ENCODE results near the gene CA10. TPM values are rescaled to one million over a fixed set of nuclear protein-coding genes. Genes with fewer than 3 reads are reported as not detected.

The CA10 gene
- total RNA-seq, 2 donors from 2014 or later: not detected

DNA sequence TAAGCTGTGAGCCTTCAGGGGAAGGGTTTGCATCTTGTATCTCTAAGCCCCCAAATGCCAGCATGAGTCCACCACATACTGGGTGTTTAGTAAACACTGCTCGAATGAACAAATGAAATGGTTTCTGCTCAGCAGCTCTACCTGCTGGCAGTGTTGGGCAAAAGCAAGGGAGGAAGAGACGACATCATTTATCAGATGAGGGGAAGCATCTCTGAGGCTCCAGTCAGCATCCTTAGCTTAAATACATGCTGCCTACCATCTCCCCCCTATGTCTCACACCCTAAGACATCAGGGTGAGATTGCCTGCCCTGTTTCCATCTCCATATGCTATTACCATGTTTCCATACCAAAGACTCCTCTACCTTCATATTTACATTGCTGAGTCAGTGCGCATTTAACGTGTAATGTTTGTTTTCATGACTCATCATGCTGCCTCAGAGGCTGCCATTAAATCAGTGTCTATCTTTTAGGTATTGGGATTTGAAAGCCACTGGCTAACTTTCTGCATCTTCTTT lies 518.3 kb downstream of the CA10 start:
- Mint-ChIP-seq H3K27ac (peak overlapping the region in 1 of 2 donors; percentile 41), H3K36me3 (no peaks in the 10 kb centered on the region), H3K9me3 (no peaks in the 10 kb centered on the region)
- ATAC-seq (peak in 1 of 2 donors; percentile 38), DNase-seq (ENCODE audit: low spot score in 2 of 2) (peak in 1 of 2 donors; percentile 18)

DNA sequence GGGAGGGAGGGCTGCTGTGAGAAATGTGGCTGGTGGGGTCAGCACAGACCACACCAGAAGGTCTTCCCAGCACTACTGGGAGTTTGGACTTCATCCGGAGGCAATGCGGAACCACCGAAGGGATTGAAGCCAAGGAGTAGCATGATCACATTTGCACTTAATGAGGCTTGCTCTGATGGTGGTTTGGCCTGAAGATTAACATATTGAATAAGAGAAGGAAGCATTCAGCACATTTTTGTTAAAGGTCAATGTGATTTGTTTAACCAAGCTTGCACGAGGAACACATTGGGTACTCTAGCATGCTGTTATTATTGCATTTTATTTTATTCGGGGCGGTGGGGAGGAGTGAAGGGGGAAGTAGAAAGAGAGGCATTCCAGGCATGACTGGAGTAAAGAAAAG lies 519.5 kb downstream of the CA10 start:
- Mint-ChIP-seq H3K9me3 (no peaks in the 10 kb centered on the region), H3K27ac (no peak overlapping the region), H3K36me3 (no peaks in the 10 kb centered on the region)
- no peak for DNase-seq (ENCODE audit: low spot score in 2 of 2)
- no peak for ATAC-seq

DNA sequence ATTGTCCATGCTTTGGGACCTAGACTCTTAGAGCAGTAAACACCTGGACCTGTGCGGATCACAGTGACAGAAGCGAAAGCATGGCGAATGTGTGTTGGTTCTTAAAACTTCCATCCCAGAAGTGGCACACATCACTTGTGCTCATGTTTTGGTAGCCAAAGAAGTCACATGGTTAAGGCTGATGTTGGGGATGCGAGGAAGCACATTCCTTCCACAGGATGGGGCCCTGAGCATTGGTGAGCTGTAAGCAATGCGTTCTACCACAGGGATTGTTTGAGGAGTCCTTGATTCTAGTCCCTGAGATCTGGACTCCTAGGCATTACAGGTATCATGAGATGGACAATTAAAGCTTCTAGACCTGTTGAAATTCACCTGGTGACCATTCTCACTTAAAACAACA lies 522.2 kb downstream of the CA10 start:
- no peak for ATAC-seq
- H3K27ac Mint-ChIP-seq: no peak overlapping the region
- DNase-seq (ENCODE audit: low spot score in 2 of 2): no peak
- H3K36me3 Mint-ChIP-seq: no peaks in the 10 kb centered on the region
- H3K9me3 Mint-ChIP-seq: no peaks in the 10 kb centered on the region

DNA sequence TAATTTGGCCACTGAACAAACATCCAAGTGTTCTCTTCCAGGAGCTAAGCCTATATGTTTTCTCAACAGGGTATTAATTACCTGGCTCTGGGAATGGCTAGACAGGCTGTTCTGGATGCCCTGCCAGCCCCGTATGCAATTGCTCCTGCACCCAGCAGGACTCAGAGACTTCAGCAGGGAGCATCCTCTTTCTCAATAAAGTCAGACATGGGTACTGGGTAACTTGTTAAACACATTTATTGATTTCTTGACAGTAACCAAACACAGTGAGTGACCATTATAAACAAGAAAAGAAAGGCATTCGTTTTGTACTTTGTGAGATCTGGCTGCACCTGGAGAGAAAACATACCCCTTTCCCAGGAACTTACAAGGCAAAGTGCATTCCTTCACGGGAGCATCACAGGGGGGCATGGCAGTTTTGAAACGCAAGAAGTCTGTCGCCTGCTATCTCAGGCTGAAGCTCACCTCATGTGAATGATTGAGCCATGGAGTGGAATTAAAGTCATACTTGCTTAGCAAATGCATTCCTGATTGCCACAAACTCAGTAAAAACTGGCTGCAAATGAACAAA lies 528.3 kb downstream of the CA10 start:
- DNase-seq (ENCODE audit: low spot score in 2 of 2) (no peak), ATAC-seq (no peak)
- Mint-ChIP-seq H3K36me3 (no peaks in the 10 kb centered on the region), H3K27ac (no peak overlapping the region), H3K9me3 (no peaks in the 10 kb centered on the region)

DNA sequence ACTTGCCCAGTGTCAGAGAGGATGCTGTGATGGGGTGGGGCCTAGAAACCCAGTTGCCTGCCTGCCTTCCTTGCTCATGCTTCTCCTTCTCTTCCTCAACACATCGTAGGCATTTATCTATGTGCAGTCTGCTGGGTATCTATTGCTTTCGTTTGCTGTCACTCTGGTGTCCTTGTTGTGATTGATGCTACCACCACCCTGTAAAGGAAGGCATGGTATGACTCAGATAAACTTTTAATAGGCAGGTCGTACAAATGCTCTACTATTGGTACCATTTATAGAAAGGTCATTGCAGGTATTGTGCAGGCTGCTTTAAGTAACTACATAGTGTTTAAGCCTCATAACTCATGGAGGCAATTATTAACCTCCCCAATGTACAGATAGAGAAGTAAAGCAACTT lies 529.3 kb downstream of the CA10 start:
- DNase-seq (ENCODE audit: low spot score in 2 of 2) (no peak), ATAC-seq (no peak)
- H3K9me3 Mint-ChIP-seq: no peaks in the 10 kb centered on the region
- no peaks in the 10 kb centered on the region for H3K36me3 Mint-ChIP-seq
- no peak overlapping the region for H3K27ac Mint-ChIP-seq

DNA sequence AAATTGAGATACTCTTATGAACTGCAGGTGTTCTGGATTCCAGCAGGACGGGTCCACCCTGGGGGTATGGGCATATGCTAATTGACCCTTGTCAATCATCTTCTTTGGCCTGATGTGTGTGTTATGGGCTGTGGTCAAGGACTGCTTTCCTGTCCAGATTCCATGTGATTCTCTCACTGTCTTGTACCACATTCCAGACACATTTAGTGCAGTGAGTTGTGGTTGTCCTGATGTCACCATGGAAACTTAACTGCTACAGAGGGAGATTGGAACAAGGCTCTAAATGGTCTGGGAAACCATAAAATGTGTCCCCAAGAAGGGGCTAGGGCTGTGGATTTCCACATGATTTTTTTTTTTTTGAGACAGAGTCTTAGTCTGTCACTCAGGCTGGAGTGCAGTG lies 530.7 kb downstream of the CA10 start:
- peaks cover 0 to 6% of the 10 kb centered on the region in 2 donors for H3K36me3 Mint-ChIP-seq

DNA sequence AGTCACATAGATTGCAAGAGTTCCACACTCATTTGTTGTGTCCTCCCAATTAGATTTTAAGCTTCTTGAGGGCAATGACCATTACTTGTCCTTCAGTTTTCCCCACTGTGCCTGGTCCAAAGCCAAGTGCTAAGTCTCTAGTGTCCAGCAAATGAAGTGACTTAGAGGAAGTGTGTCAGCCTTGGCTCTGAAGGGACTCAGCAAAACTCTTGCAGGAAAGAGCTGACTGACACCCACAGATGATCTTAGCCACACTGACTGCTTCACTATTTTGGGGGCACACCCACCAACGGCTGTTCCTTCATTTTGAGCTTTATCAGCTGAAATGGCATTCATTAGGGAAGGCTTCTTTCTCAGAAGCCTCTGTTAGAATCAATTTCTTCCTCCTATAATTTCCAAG lies 540.0 kb downstream of the CA10 start:
- ATAC-seq: no peak
- DNase-seq (ENCODE audit: low spot score in 2 of 2): no peak
- no peaks in the 10 kb centered on the region for H3K9me3 Mint-ChIP-seq
- peaks cover 0 to 2% of the 10 kb centered on the region in 2 donors for H3K36me3 Mint-ChIP-seq
- H3K27ac Mint-ChIP-seq: no peak overlapping the region

More for the DNA sequence above, 530.7 kb downstream of the CA10 start:
- no peak overlapping the region for H3K27ac Mint-ChIP-seq
- DNase-seq (ENCODE audit: low spot score in 2 of 2) (no peak), ATAC-seq (no peak)
- no peaks in the 10 kb centered on the region for H3K9me3 Mint-ChIP-seq

DNA sequence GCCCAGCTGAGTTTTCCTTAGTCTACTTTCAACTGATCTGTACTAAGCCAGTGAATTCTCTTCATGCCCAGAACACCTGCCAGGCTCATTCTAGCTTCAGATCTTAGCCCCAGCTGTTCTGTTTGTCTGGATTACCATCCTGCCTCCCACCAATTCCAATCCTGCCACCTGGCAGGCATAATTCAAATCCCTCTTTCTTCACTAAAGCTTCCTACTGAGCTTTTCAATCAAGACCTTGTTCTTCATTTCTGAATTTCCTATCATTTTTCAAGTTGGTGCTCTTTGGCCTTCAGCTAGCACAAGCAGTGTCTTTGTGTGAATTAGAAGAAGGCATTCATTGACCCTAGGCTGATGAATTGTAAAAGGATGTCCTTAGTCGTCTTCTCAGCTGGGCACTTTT lies 540.5 kb downstream of the CA10 start:
- DNase-seq (ENCODE audit: low spot score in 2 of 2) (no peak), ATAC-seq (no peak)
- Mint-ChIP-seq H3K27ac (no peak overlapping the region), H3K36me3 (no peaks in the 10 kb centered on the region), H3K9me3 (no peaks in the 10 kb centered on the region)

DNA sequence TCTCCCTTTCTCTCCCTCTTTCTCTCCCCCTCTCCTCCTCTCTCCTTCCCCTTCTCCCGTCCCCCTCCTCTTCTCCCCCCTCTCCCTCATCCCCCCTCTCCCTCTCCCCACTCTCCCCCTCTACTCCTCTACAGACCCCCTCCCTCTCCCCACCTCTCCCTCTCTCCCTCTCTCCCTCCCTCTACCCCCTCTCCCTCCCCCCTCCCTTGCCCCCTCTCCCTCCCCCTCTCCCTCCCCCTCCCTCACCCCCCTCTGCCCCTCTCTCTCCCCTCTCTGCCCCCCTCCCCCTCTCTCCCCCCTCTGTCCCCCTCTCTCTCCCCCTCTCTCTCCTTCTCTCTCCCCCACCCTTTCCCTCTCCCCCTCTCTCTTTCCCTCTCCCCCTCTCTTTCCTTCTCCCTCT lies 545.3 kb downstream of the CA10 start:
- Mint-ChIP-seq H3K27ac (no peak overlapping the region), H3K36me3 (no peaks in the 10 kb centered on the region), H3K9me3 (no peaks in the 10 kb centered on the region)
- ATAC-seq (no peak), DNase-seq (ENCODE audit: low spot score in 2 of 2) (no peak)

DNA sequence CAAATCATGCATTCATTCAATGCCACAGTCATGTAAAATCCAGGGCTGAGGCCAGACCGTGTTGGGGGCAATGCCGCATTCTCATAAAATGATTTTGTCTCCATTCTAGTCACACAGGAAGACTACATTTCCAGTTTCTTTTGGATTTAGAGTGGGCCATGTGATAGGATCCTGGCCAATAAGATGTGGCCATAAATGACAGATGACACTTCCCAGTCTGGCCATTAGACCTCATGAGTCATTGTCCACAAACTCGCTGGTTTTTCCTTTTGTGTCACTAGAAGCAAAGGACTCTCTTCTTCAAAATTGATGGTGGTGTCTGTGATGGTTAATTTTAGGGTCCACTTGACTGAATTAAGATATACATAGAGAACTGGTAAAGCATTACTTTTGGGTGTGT lies 545.8 kb downstream of the CA10 start:
- Mint-ChIP-seq H3K9me3 (no peaks in the 10 kb centered on the region), H3K27ac (no peak overlapping the region), H3K36me3 (no peaks in the 10 kb centered on the region)
- ATAC-seq (no peak), DNase-seq (ENCODE audit: low spot score in 2 of 2) (no peak)

DNA sequence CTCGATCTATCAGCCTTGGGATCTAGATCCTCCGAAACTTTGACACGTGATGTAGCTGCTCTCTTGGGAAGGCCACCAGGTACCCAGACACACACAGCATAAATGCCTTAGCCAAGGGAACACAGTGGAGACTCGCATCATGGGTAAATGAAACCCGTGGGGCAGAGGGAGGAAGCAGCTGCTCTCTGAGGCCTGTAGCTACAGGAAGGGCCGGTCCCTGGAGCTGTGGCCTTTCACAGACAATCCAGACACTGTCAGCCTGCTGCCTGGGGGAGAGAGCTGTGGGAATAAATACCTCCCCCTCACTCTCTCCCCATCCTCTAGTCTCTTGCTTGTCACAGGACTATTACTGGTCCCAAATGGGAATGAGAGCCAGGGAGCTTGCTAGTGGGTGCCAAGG lies 546.9 kb downstream of the CA10 start:
- H3K36me3 Mint-ChIP-seq: no peaks in the 10 kb centered on the region
- no peak for ATAC-seq

DNA sequence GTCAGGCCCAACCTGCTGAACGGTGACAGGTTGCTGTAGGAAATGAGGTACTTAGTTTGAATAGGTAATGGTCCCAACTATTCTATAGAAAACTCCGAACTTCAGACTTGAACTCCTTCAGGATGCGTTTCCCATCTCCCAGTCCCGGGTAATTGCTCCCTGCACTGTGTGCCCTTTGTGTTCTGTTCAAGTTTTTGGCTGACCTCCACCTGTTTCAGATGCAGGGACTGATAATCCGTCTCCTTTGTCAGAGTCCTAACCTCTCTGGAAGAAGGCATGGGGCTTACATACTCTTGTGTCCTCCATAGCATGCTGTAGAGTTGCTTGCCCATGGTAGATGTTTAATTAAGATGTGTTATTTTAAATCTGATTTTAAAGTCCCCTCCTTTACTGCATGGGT lies 547.7 kb downstream of the CA10 start:
- ATAC-seq: no peak
- Mint-ChIP-seq H3K9me3 (no peaks in the 10 kb centered on the region), H3K27ac (no peak overlapping the region), H3K36me3 (no peaks in the 10 kb centered on the region)
- no peak for DNase-seq (ENCODE audit: low spot score in 2 of 2)

More for the DNA sequence above, 546.9 kb downstream of the CA10 start:
- DNase-seq (ENCODE audit: low spot score in 2 of 2): no peak
- H3K9me3 Mint-ChIP-seq: no peaks in the 10 kb centered on the region
- H3K27ac Mint-ChIP-seq: no peak overlapping the region

DNA sequence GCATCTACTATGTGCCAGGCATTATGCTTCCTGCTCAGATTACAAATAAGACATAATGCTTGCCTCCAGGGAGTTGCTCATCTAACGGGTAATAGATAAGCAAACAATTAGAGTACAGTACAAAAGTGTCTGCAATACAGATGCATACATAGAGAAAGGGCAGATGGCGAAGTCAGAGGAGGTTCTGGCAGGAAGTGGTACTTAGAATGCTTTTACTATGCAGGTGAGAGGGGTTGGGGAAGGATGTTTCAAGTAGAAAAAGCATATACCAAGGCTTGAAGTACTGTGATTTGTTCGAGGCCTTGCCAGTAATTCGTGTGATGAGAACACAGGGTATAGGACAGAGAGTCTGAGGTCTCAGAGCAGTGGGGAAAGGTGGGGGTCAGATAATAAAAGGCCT lies 548.4 kb downstream of the CA10 start:
- Mint-ChIP-seq H3K27ac (no peak overlapping the region), H3K9me3 (no peaks in the 10 kb centered on the region), H3K36me3 (no peaks in the 10 kb centered on the region)
- DNase-seq (ENCODE audit: low spot score in 2 of 2) (no peak), ATAC-seq (no peak)

DNA sequence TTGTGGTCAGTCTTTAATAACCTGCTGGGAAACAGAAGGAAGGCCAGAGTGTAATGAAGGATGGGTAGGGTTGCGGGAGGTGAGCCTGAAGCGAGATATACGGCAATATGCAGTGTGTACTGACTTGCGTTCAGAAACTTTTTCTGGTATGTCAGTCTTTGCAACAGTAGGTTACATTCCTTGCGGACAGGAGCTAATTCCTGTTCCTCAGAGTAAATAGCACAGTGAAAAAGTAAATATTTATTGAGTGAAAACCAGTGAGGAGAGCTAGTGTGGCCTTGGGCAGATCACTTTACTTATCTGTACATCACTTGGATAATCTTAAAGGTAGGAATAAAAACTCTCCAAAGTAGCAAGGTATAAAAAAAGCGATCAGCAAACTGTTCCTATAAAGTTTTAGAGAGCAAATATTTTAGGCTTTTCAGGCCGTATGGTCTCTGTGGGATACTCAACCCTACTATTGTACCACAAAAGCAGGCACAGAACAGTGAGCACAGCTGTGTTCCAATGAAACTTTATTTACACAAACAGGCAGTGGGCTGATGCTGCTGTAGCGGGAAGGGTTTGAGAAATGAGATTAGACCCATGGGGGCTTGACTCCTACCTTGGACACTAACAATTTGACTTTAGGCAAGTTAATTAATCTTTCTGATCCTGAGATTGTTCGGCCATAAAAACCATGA lies 550.1 kb downstream of the CA10 start:
- ATAC-seq: no peak
- no peaks in the 10 kb centered on the region for H3K36me3 Mint-ChIP-seq
- DNase-seq (ENCODE audit: low spot score in 2 of 2): no peak

DNA sequence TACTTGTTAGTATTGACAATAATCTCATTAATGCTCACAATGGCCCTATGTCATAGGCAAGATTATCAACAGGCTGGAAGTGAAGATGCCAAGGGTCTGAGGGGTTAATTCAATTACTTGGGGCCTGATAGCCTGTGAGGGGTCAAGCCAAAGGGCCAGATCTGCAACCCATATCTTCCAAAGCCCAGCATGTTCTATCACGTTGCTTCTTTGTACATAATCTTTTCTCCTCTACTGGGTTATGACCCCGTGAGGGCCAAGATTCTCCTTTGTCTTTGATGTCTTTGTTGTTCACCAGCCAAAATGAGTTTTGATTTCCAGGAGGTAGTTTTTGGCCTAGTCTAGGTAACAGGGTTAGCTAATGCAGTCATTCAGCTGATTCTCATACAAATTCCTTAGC lies 551.0 kb downstream of the CA10 start:
- ATAC-seq: no peak
- Mint-ChIP-seq H3K9me3 (no peaks in the 10 kb centered on the region), H3K36me3 (no peaks in the 10 kb centered on the region)

More for the DNA sequence above, 550.1 kb downstream of the CA10 start:
- Mint-ChIP-seq H3K27ac (peak overlapping the region in 1 of 2 donors; percentile 44), H3K9me3 (no peaks in the 10 kb centered on the region)

DNA sequence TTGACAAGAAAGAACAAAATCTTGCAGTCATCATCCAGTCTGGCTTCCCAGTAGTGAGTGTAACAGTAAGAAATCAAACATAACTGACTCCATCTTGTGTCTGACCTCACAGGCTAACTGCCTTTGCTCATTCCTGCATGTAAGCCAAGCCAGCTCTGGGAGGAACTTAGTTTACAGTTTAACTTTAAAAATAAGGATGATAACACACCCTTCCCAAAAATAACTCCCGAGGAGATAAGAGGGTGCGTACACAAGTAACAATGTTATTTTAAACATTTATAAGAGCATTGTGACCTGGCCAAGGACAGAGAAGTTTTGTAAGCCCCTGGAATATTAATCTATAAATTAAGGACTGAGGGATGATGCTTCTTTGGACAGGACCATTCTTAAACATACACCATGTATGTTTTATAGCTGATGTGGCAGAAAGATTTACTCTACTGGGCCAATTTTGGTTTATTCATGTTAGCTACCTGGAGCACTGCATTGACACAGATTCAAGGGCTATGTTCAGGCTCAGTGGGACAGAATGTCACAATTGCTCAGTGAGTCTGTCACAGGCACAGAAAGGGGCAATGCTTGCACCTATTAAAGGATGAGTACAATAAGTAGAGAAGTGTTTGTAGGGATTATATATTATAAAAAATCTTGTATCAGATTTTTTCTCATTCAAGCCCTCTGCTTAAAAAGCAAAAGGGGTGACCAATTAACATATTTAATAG lies 554.1 kb downstream of the CA10 start:
- Mint-ChIP-seq H3K27ac (no peak overlapping the region), H3K36me3 (no peaks in the 10 kb centered on the region), H3K9me3 (no peaks in the 10 kb centered on the region)
- no peak for ATAC-seq
- DNase-seq (ENCODE audit: low spot score in 2 of 2): no peak

More for the DNA sequence above, 551.0 kb downstream of the CA10 start:
- no peak overlapping the region for H3K27ac Mint-ChIP-seq
- DNase-seq (ENCODE audit: low spot score in 2 of 2): no peak

DNA sequence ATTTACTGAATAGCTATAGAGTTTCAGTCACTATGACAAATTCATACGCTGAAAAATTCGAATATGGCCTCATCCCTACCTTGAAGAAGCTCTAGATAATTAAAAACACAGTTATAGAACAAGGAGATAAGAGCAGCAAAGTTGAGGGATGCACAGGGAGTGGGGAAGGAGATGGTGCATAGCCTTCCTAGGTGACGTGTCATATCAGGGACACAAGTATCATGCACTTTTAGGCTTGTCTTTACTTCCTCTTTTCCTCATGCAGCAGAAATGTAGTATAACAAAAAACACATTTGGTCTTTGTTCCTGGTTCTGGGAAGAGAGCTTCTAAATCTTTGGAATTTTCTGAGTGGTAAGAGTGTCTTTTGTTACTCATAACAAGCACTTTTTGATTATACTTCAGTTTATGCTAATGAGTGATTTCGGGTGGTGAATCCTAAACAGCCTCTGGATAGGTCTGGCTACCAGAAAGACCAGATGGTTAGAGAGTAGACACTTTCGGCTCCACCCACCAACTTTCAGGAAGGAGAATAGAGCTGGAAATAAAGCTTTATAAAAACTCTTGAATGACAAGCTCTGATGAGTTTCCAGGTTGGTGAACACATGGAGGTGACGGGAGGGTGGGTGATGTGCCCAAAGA lies 556.8 kb downstream of the CA10 start:
- no peaks in the 10 kb centered on the region for H3K9me3 Mint-ChIP-seq
- no peaks in the 10 kb centered on the region for H3K36me3 Mint-ChIP-seq
- no peak for ATAC-seq
- DNase-seq (ENCODE audit: low spot score in 2 of 2): no peak
- H3K27ac Mint-ChIP-seq: no peak overlapping the region
